ENCODE data around the gene PEAK1. TPM values are rescaled to one million over a fixed set of nuclear protein-coding genes. Genes with fewer than 3 reads are reported as not detected.

PEAK1 gene
- total and polyA plus RNA-seq, 9 of the 15 experiments (the other 6 are each of a cell fraction or from before 2014, with no cell fraction given): 0.99 to 22.4 (median 10.8) TPM

DNA sequence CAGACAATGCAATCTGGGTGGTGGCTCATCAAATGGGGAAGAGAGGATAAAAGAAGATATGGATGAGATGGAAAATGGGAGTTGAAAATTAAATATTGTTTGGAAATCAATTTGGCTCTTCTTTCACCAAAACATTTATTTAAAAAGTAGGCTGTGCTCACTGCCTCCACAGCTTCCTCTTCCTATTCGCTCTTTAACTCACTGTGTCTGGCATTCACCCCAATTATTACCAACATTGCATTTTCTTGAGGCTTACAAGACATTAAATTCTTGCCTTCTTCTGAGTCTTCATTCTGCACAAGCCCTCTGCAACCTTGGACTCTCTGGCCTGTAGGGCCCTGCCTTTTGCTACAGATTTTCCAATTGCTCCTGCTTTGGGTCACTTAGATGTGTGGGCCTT is 296.1 kb downstream of the PEAK1 start (continued):
- TF ChIP-seq, protein P1, sequence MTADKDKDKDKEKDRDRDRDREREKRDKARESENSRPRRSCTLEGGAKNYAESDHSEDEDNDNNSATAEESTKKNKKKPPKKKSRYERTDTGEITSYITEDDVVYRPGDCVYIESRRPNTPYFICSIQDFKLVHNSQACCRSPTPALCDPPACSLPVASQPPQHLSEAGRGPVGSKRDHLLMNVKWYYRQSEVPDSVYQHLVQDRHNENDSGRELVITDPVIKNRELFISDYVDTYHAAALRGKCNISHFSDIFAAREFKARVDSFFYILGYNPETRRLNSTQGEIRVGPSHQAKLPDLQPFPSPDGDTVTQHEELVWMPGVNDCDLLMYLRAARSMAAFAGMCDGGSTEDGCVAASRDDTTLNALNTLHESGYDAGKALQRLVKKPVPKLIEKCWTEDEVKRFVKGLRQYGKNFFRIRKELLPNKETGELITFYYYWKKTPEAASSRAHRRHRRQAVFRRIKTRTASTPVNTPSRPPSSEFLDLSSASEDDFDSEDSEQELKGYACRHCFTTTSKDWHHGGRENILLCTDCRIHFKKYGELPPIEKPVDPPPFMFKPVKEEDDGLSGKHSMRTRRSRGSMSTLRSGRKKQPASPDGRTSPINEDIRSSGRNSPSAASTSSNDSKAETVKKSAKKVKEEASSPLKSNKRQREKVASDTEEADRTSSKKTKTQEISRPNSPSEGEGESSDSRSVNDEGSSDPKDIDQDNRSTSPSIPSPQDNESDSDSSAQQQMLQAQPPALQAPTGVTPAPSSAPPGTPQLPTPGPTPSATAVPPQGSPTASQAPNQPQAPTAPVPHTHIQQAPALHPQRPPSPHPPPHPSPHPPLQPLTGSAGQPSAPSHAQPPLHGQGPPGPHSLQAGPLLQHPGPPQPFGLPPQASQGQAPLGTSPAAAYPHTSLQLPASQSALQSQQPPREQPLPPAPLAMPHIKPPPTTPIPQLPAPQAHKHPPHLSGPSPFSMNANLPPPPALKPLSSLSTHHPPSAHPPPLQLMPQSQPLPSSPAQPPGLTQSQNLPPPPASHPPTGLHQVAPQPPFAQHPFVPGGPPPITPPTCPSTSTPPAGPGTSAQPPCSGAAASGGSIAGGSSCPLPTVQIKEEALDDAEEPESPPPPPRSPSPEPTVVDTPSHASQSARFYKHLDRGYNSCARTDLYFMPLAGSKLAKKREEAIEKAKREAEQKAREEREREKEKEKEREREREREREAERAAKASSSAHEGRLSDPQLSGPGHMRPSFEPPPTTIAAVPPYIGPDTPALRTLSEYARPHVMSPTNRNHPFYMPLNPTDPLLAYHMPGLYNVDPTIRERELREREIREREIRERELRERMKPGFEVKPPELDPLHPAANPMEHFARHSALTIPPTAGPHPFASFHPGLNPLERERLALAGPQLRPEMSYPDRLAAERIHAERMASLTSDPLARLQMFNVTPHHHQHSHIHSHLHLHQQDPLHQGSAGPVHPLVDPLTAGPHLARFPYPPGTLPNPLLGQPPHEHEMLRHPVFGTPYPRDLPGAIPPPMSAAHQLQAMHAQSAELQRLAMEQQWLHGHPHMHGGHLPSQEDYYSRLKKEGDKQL (CRISPR knock-in tag; IDR thresholded peaks at IDR 0.05; ENCODE audit: borderline replicate concordance): no peak
- no peak for TF ChIP-seq SREBF1 (IDR thresholded peaks at IDR 0.05; ENCODE audit: borderline replicate concordance, low read depth, low read length)
- no peak for TF ChIP-seq SRSF3 (IDR thresholded peaks at IDR 0.05; ENCODE audit: insufficient read depth, low read length)

- no peak overlapping the region for H2AFZ ChIP-seq (ENCODE audit: low read depth, low read length)
- CTCF ChIA-PET (ENCODE audit: low intra/inter-chr PET ratio): no interaction called here
- H3K36me3 ChIP-seq (ENCODE audit: control insufficient read depth, insufficient read depth, low read length): no peaks in the 10 kb centered on the region; the same call in 2 of the 3 replicates
- no peaks in the 10 kb centered on the region for H4K20me1 ChIP-seq (replicated peaks; ENCODE audit: control insufficient read depth, insufficient read depth, low read length)
- intact Hi-C loops (cut with micrococcal nuclease) (no loop called here), in situ Hi-C loops (cut with MboI) (no loop called here)
- no peaks in the 10 kb centered on the region for H3K9me1 ChIP-seq (ENCODE audit: control insufficient read depth, insufficient read depth, low read length)
- BruUV-seq (replicated peaks): no TSS peak
- no peaks in the 10 kb centered on the region for H3K79me2 ChIP-seq (ENCODE audit: control insufficient read depth, insufficient read depth, low read length)
- WGBS (ENCODE audit: insufficient coverage, low coverage, missing lambda C conversion rate): 52% methylated on average over 2 of the region's 2 CpGs
- H3K4me3 ChIP-seq: no peak overlapping the region
- H3K27me3 ChIP-seq (ENCODE audit: control insufficient read depth in 2 of 2, insufficient read depth in 2 of 2, low read length in 2 of 2): no peaks in the 10 kb centered on the region
- FAIRE-seq (no peak), ATAC-seq (no peak), DNase-seq (ENCODE audit: extremely low read depth in 1 of 4, low spot score in 3 of 4) (no peak)
- H3K27ac ChIP-seq (ENCODE audit: extremely low read depth, low read depth, low read length): no peak overlapping the region
- no peak overlapping the region for H3K4me2 ChIP-seq (ENCODE audit: insufficient read depth, low read length)
- H3K4me1 ChIP-seq (replicated peaks in 1 of 2; ENCODE audit: control insufficient read depth in 2 of 2, insufficient read depth in 2 of 2, low read length in 2 of 2): no peaks in the 10 kb centered on the region
- H3K9ac ChIP-seq (ENCODE audit: insufficient read depth in 1 of 2, low read depth in 2 of 2, low read length in 2 of 2): no peak overlapping the region
- H3K9me3 ChIP-seq (replicated peaks; ENCODE audit: control insufficient read depth, insufficient read depth, low read depth, low read length): no peaks in the 10 kb centered on the region
- POLR2A ChIA-PET: no interaction called here
- TF ChIP-seq ZNF699 (CRISPR knock-in tag; IDR thresholded peaks at IDR 0.05; ENCODE audit: insufficient replicate concordance) (no peak), TAF15 (IDR thresholded peaks at IDR 0.05; ENCODE audit: low read depth, low read length) (no peak), MCM5 (IDR thresholded peaks at IDR 0.05; ENCODE audit: low read depth) (no peak), NCOA4 (IDR thresholded peaks at IDR 0.05; ENCODE audit: partially characterized antibody) (no peak), TFE3 (CRISPR knock-in tag; IDR thresholded peaks at IDR 0.05) (no peak), STAT5B (CRISPR knock-in tag; IDR thresholded peaks at IDR 0.05) (no peak)
- TF ChIP-seq, protein P2, sequence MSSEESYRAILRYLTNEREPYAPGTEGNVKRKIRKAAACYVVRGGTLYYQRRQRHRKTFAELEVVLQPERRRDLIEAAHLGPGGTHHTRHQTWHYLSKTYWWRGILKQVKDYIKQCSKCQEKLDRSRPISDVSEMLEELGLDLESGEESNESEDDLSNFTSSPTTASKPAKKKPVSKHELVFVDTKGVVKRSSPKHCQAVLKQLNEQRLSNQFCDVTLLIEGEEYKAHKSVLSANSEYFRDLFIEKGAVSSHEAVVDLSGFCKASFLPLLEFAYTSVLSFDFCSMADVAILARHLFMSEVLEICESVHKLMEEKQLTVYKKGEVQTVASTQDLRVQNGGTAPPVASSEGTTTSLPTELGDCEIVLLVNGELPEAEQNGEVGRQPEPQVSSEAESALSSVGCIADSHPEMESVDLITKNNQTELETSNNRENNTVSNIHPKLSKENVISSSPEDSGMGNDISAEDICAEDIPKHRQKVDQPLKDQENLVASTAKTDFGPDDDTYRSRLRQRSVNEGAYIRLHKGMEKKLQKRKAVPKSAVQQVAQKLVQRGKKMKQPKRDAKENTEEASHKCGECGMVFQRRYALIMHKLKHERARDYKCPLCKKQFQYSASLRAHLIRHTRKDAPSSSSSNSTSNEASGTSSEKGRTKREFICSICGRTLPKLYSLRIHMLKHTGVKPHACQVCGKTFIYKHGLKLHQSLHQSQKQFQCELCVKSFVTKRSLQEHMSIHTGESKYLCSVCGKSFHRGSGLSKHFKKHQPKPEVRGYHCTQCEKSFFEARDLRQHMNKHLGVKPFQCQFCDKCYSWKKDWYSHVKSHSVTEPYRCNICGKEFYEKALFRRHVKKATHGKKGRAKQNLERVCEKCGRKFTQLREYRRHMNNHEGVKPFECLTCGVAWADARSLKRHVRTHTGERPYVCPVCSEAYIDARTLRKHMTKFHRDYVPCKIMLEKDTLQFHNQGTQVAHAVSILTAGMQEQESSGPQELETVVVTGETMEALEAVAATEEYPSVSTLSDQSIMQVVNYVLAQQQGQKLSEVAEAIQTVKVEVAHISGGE (CRISPR knock-in tag; IDR thresholded peaks at IDR 0.05): no peak
Observed at GRCh38 chr15:77122576-77122975, 297.3 kb downstream of the PEAK1 start.

All from K562 (cell line).